ENCODE data around the gene POLR3F.

POLR3F gene

GRCh38 chr20:18436847-18437246 is 30.3 kb upstream of the POLR3F start:
- H3K27ac ChIP-seq (ENCODE audit: insufficient read depth in 1 of 2, low read depth in 1 of 2, low read length in 2 of 2, poor library complexity in 1 of 2, severe bottlenecking in 2 of 2) = no peak overlapping the region
- ChIA-PET CTCF (interaction anchor here (0.8 kb wide), 1 partner anchor 30 kb away, joined by 3 read pairs; the partner anchor contains the start of gene DZANK1), POLR2A (no interaction called here)
- peaks cover 0 to 2% (median 0%) of the 10 kb centered on the region in 4 experiments for H3K4me1 ChIP-seq (ENCODE audit: control extremely low read depth in 1 of 4, control insufficient read depth in 4 of 4, insufficient read depth in 4 of 4, low read length in 3 of 4)
- H3K9me3 ChIP-seq (ENCODE audit: control extremely low read depth in 1 of 5, control insufficient read depth in 4 of 5, insufficient read depth in 2 of 5, low read depth in 1 of 5, low read length in 4 of 5) = no peaks in the 10 kb centered on the region
- H3K36me3 ChIP-seq (ENCODE audit: control insufficient read depth in 4 of 4, insufficient read depth in 4 of 4, low read length in 3 of 4) = no peaks in the 10 kb centered on the region
- WGBS (ENCODE audit: insufficient coverage) = 40% methylated on average over 1 of the region's 2 CpGs
- no peaks in the 10 kb centered on the region for H3K27me3 ChIP-seq (replicated peaks in 2 of 5; ENCODE audit: control insufficient read depth in 4 of 5, insufficient read depth in 5 of 5, low read length in 4 of 5)
- H3K4me3 ChIP-seq (ENCODE audit: control insufficient read depth in 1 of 7, extremely low read depth in 1 of 7, insufficient read depth in 4 of 7, low read depth in 2 of 7, low read length in 6 of 7) = no peak overlapping the region
- peak in 1 of 3 donors; percentile 15 for DNase-seq

- 29% methylated on average over 1 of the region's 1 CpG for WGBS (ENCODE audit: insufficient coverage)
- DNase-seq = no peak
- no peaks in the 10 kb centered on the region for H3K36me3 ChIP-seq (ENCODE audit: control insufficient read depth in 4 of 4, insufficient read depth in 4 of 4, low read length in 3 of 4)
- CTCF ChIA-PET = no interaction called here
- no peak overlapping the region for H3K4me3 ChIP-seq (ENCODE audit: control insufficient read depth in 1 of 7, extremely low read depth in 1 of 7, insufficient read depth in 4 of 7, low read depth in 2 of 7, low read length in 6 of 7)
- no peaks in the 10 kb centered on the region for H3K9me3 ChIP-seq (ENCODE audit: control extremely low read depth in 1 of 5, control insufficient read depth in 4 of 5, insufficient read depth in 2 of 5, low read depth in 1 of 5, low read length in 4 of 5)
- POLR2A ChIA-PET = no interaction called here
- H3K4me1 ChIP-seq (ENCODE audit: control extremely low read depth in 1 of 4, control insufficient read depth in 4 of 4, insufficient read depth in 4 of 4, low read length in 3 of 4) = peaks cover 0 to 2% (median 0%) of the 10 kb centered on the region in 4 experiments
- no peaks in the 10 kb centered on the region for H3K27me3 ChIP-seq (replicated peaks in 2 of 5; ENCODE audit: control insufficient read depth in 4 of 5, insufficient read depth in 5 of 5, low read length in 4 of 5)
- H3K27ac ChIP-seq (ENCODE audit: insufficient read depth in 1 of 2, low read depth in 1 of 2, low read length in 2 of 2, poor library complexity in 1 of 2, severe bottlenecking in 2 of 2) = no peak overlapping the region
These were observed 26.8 kb upstream of the POLR3F start for GRCh38 chr20:18440403-18440802.

GRCh38 chr20:18443886-18444285 is 23.3 kb upstream of the POLR3F start:
- CTCF ChIA-PET = no interaction called here
- POLR2A ChIA-PET = no interaction called here

GRCh38 chr20:18456600-18456999 is 10.6 kb upstream of the POLR3F start:
- DNase-seq = no peak
- H3K4me1 ChIP-seq (ENCODE audit: control extremely low read depth in 1 of 4, control insufficient read depth in 4 of 4, insufficient read depth in 4 of 4, low read length in 3 of 4) = no peaks in the 10 kb centered on the region
- no peaks in the 10 kb centered on the region for H3K36me3 ChIP-seq (ENCODE audit: control insufficient read depth in 4 of 4, insufficient read depth in 4 of 4, low read length in 3 of 4)
- no peak overlapping the region for H3K27ac ChIP-seq (ENCODE audit: insufficient read depth in 1 of 2, low read depth in 1 of 2, low read length in 2 of 2, poor library complexity in 1 of 2, severe bottlenecking in 2 of 2)
- CTCF ChIA-PET = no interaction called here
- H3K27me3 ChIP-seq (replicated peaks in 2 of 5; ENCODE audit: control insufficient read depth in 4 of 5, insufficient read depth in 5 of 5, low read length in 4 of 5) = no peaks in the 10 kb centered on the region
- WGBS (ENCODE audit: insufficient coverage) = 90% methylated on average over 1 of the region's 3 CpGs
- no peak overlapping the region for H3K4me3 ChIP-seq (ENCODE audit: control insufficient read depth in 1 of 7, extremely low read depth in 1 of 7, insufficient read depth in 4 of 7, low read depth in 2 of 7, low read length in 6 of 7)
- POLR2A ChIA-PET = no interaction called here
- peaks cover 0 to 10% (median 0%) of the 10 kb centered on the region in 5 experiments for H3K9me3 ChIP-seq (ENCODE audit: control extremely low read depth in 1 of 5, control insufficient read depth in 4 of 5, insufficient read depth in 2 of 5, low read depth in 1 of 5, low read length in 4 of 5)

More at GRCh38 chr20:18443886-18444285, 23.3 kb upstream of the POLR3F start:
- DNase-seq = no peak
- Histone ChIP-seq H3K27me3 (replicated peaks in 2 of 5; ENCODE audit: control insufficient read depth in 4 of 5, insufficient read depth in 5 of 5, low read length in 4 of 5) (no peaks in the 10 kb centered on the region), H3K4me1 (ENCODE audit: control extremely low read depth in 1 of 4, control insufficient read depth in 4 of 4, insufficient read depth in 4 of 4, low read length in 3 of 4) (no peaks in the 10 kb centered on the region), H3K27ac (ENCODE audit: insufficient read depth in 1 of 2, low read depth in 1 of 2, low read length in 2 of 2, poor library complexity in 1 of 2, severe bottlenecking in 2 of 2) (no peak overlapping the region), H3K36me3 (ENCODE audit: control insufficient read depth in 4 of 4, insufficient read depth in 4 of 4, low read length in 3 of 4) (no peaks in the 10 kb centered on the region), H3K9me3 (ENCODE audit: control extremely low read depth in 1 of 5, control insufficient read depth in 4 of 5, insufficient read depth in 2 of 5, low read depth in 1 of 5, low read length in 4 of 5) (no peaks in the 10 kb centered on the region), H3K4me3 (ENCODE audit: control insufficient read depth in 1 of 7, extremely low read depth in 1 of 7, insufficient read depth in 4 of 7, low read depth in 2 of 7, low read length in 6 of 7) (no peak overlapping the region)
- WGBS (ENCODE audit: insufficient coverage) = 94% methylated on average over 4 of the region's 4 CpGs

GRCh38 chr20:18465536-18466200 is 1.5 kb upstream of the POLR3F start:
- 62% methylated on average over 4 of the region's 6 CpGs for WGBS (ENCODE audit: insufficient coverage)
- CTCF ChIA-PET = interaction anchor here (1.0 kb wide), 1 partner anchor 31 kb away, joined by 4 read pairs; the partner anchor contains the start of gene RBBP9
- H3K9me3 ChIP-seq (ENCODE audit: control extremely low read depth in 1 of 5, control insufficient read depth in 4 of 5, insufficient read depth in 2 of 5, low read depth in 1 of 5, low read length in 4 of 5) = no peaks in the 10 kb centered on the region
- no peak overlapping the region for H3K27ac ChIP-seq (ENCODE audit: insufficient read depth in 1 of 2, low read depth in 1 of 2, low read length in 2 of 2, poor library complexity in 1 of 2, severe bottlenecking in 2 of 2)
- peaks cover 2 to 15% (median 6%) of the 10 kb centered on the region in 4 experiments for H3K36me3 ChIP-seq (ENCODE audit: control insufficient read depth in 4 of 4, insufficient read depth in 4 of 4, low read length in 3 of 4)
- peaks cover 4 to 25% (median 12%) of the 10 kb centered on the region in 4 experiments for H3K4me1 ChIP-seq (ENCODE audit: control extremely low read depth in 1 of 4, control insufficient read depth in 4 of 4, insufficient read depth in 4 of 4, low read length in 3 of 4)
- POLR2A ChIA-PET = interaction anchor here (0.6 to 0.7 kb wide), 2 partner anchors 72 to 580 kb away, joined by 3 to 4 read pairs; no protein-coding TSS in a partner anchor
- no peaks in the 10 kb centered on the region for H3K27me3 ChIP-seq (replicated peaks in 2 of 5; ENCODE audit: control insufficient read depth in 4 of 5, insufficient read depth in 5 of 5, low read length in 4 of 5)
- H3K4me3 ChIP-seq (ENCODE audit: control insufficient read depth in 1 of 7, extremely low read depth in 1 of 7, insufficient read depth in 4 of 7, low read depth in 2 of 7, low read length in 6 of 7) = peak overlapping the region in 1 of 7 experiments; percentile 86
- DNase-seq = peak in 2 of 3 donors; percentile 3 to 8

GRCh38 chr20:18466574-18466893 is 656 bp upstream of the POLR3F start:
- ChIA-PET POLR2A (interaction anchor here (0.6 to 1.5 kb wide), 6 partner anchors 31 to 892 kb away, joined by 3 to 5 read pairs (median 4); partner anchors contain the start of genes RBBP9, SEC23B, SMIM26 and ZNF133), CTCF (interaction anchor here (0.6 to 1.7 kb wide), 5 partner anchors 21 to 52 kb away, joined by 3 to 5 read pairs (median 4); partner anchors contain the start of gene RBBP9)

GRCh38 chr20:18477218-18477617 is 10.0 kb downstream of the POLR3F start:
- Histone ChIP-seq H3K9me3 (ENCODE audit: control extremely low read depth in 1 of 5, control insufficient read depth in 4 of 5, insufficient read depth in 2 of 5, low read depth in 1 of 5, low read length in 4 of 5) (no peaks in the 10 kb centered on the region), H3K4me1 (ENCODE audit: control extremely low read depth in 1 of 4, control insufficient read depth in 4 of 4, insufficient read depth in 4 of 4, low read length in 3 of 4) (no peaks in the 10 kb centered on the region), H3K4me3 (ENCODE audit: control insufficient read depth in 1 of 7, extremely low read depth in 1 of 7, insufficient read depth in 4 of 7, low read depth in 2 of 7, low read length in 6 of 7) (no peak overlapping the region), H3K27ac (ENCODE audit: insufficient read depth in 1 of 2, low read depth in 1 of 2, low read length in 2 of 2, poor library complexity in 1 of 2, severe bottlenecking in 2 of 2) (no peak overlapping the region), H3K36me3 (ENCODE audit: control insufficient read depth in 4 of 4, insufficient read depth in 4 of 4, low read length in 3 of 4) (peaks cover 11 to 64% (median 34%) of the 10 kb centered on the region in 4 experiments), H3K27me3 (replicated peaks in 2 of 5; ENCODE audit: control insufficient read depth in 4 of 5, insufficient read depth in 5 of 5, low read length in 4 of 5) (no peaks in the 10 kb centered on the region)
- no CpG with 5 or more reads among the region's 1 CpG for WGBS (ENCODE audit: insufficient coverage)
- CTCF ChIA-PET = interaction anchor here (0.5 kb wide), 1 partner anchor 9 kb away, joined by 3 read pairs; no protein-coding TSS in a partner anchor
- POLR2A ChIA-PET = no interaction called here
- DNase-seq = no peak

More at GRCh38 chr20:18466574-18466893, 656 bp upstream of the POLR3F start:
- H3K27me3 ChIP-seq (replicated peaks in 2 of 5; ENCODE audit: control insufficient read depth in 4 of 5, insufficient read depth in 5 of 5, low read length in 4 of 5) = no peaks in the 10 kb centered on the region
- no peak for DNase-seq
- peaks cover 5 to 20% (median 12%) of the 10 kb centered on the region in 4 experiments for H3K36me3 ChIP-seq (ENCODE audit: control insufficient read depth in 4 of 4, insufficient read depth in 4 of 4, low read length in 3 of 4)
- H3K9me3 ChIP-seq (ENCODE audit: control extremely low read depth in 1 of 5, control insufficient read depth in 4 of 5, insufficient read depth in 2 of 5, low read depth in 1 of 5, low read length in 4 of 5) = no peaks in the 10 kb centered on the region
- 0% methylated on average over 15 of the region's 15 CpGs for WGBS (ENCODE audit: insufficient coverage)
- peak overlapping the region; percentile 73 to 99 (median 96) for H3K4me3 ChIP-seq (ENCODE audit: control insufficient read depth in 1 of 7, extremely low read depth in 1 of 7, insufficient read depth in 4 of 7, low read depth in 2 of 7, low read length in 6 of 7)
- H3K4me1 ChIP-seq (ENCODE audit: control extremely low read depth in 1 of 4, control insufficient read depth in 4 of 4, insufficient read depth in 4 of 4, low read length in 3 of 4) = peaks cover 4 to 25% (median 12%) of the 10 kb centered on the region in 4 experiments
- H3K27ac ChIP-seq (ENCODE audit: insufficient read depth in 1 of 2, low read depth in 1 of 2, low read length in 2 of 2, poor library complexity in 1 of 2, severe bottlenecking in 2 of 2) = no peak overlapping the region
